Ovary (tissue), 3 donors: ENCODE data around the gene FLACC1.

ENCODE experiments used
- EP300 ChIP-seq: sonication (generic); formaldehyde crosslinking; IDR thresholded peaks from one replicate; pipeline ENCODE4 v1.6.1; 2017; ENCODE audit warnings: antibody characterized with exemption
- POLR2A ChIP-seq: fragments of 450-650 bp; IDR thresholded peaks from one replicate; pipeline ENCODE4 v1.6.1; 2017; ENCODE audit warnings: antibody characterized with exemption, mild to moderate bottlenecking, moderate library complexity
- TF ChIP-seq, protein P1 (sequence below), 3 donors: fragments of 450-650 bp in 2 of 3; fragments of 200-600 bp in 1 of 3; IDR thresholded peaks; one replicate each; pipeline versions ENCODE4 v1.5.1 to v1.8.0; 2016 to 2022; ENCODE audit warnings: antibody characterized with exemption in 3 of 3, mild to moderate bottlenecking in 1 of 3
- donor health status: DM: no; HTN: no; CAD: no.

DNA sequence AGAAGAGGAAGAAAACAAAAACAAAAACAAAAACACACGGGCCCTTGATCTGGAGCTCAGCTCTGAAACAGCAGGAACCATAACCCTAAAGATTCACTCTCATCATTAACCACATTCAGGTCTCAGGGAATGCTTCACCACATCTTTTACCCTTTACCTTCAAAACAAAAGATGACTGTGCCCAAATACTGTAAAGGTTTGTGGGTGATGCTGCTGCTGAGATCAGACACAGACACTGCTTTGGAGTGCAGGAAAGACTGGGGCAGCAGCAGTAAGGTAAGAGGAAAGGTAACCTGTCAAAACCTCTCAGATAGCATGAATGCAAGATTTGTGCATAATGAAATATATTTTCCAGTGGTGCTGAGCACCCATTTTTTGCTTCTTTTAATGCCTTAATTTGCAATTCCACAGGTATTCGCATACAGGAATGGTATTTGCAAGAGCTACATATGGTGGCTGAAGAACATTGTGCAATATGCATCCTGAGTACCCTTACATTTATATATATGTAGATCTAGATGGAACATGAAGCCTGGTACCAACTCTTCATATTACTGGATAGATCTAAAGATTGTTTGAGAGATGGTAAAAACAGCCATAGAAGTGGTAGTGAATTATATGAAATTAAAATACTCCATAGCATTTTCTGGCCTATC, 4.1 kb upstream of the FLACC1 start:
- TF ChIP-seq, protein P1, sequence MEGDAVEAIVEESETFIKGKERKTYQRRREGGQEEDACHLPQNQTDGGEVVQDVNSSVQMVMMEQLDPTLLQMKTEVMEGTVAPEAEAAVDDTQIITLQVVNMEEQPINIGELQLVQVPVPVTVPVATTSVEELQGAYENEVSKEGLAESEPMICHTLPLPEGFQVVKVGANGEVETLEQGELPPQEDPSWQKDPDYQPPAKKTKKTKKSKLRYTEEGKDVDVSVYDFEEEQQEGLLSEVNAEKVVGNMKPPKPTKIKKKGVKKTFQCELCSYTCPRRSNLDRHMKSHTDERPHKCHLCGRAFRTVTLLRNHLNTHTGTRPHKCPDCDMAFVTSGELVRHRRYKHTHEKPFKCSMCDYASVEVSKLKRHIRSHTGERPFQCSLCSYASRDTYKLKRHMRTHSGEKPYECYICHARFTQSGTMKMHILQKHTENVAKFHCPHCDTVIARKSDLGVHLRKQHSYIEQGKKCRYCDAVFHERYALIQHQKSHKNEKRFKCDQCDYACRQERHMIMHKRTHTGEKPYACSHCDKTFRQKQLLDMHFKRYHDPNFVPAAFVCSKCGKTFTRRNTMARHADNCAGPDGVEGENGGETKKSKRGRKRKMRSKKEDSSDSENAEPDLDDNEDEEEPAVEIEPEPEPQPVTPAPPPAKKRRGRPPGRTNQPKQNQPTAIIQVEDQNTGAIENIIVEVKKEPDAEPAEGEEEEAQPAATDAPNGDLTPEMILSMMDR (IDR thresholded peaks at IDR 0.05) = no peak
- TF ChIP-seq EP300 (no peak), POLR2A (no peak)
